ENCODE results near the gene SSTR3. TPM values are rescaled to one million over a fixed set of nuclear protein-coding genes. Genes with fewer than 3 reads are reported as not detected.

SSTR3 gene
- total and polyA plus RNA-seq, 8 donors, result 0.04 to 0.26 (median 0.09) TPM; not detected in 2

DNA sequence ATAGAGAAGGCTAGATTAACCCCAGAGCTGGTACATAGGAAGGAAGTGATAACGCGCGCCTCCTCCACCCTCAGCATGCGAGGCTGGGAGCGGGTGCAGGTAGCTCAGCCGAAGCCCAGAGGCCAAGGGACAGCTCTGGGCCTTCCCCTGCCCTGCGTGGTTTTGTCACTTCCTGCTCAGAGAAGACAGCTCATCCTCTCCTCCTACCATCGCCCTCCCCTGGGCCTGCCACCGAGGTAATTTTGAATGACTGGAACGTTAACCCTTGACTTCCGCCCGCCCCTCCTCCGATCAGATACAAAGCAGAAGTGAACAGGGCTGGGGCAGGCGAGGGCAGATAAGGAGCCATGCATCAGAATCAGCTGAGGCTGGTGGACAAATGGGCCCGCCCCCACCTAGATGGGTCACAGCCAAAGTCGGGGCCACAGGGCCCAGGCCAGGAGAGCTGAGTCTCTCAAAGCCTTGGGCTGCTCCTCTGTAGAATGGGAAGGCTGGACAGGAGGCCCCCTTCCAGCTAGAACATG, 30.2 kb upstream of the SSTR3 start:
- Histone ChIP-seq H3K9me3 (no peaks in the 10 kb centered on the region), H3K27ac (peak overlapping the region; percentile 70 to 95), H3K27me3 (peaks cover 0 to 78% of the 10 kb centered on the region in 2 donors), H3K36me3 (peaks cover 0 to 11% of the 10 kb centered on the region in 2 donors), H3K4me3 (peak overlapping the region in 1 of 2 donors; percentile 67), H3K4me1 (peaks cover 0 to 84% of the 10 kb centered on the region in 2 donors)
- ATAC-seq, result peak; percentile 66
- peak in 2 of 4 donors; percentile 87 to 92 for DNase-seq
- no peak for TF ChIP-seq CTCF (IDR thresholded peaks at IDR 0.05)
- intact Hi-C loops (cut with DNase I), result no loop called here

GRCh38 chr22:37241351-37242142, 29.3 kb upstream of the SSTR3 start:
- Histone ChIP-seq H3K27me3 (peaks cover 0 to 84% of the 10 kb centered on the region in 2 donors), H3K36me3 (peaks cover 0 to 11% of the 10 kb centered on the region in 2 donors), H3K27ac (peak overlapping the region in 1 of 2 donors; percentile 95), H3K9me3 (no peaks in the 10 kb centered on the region), H3K4me1 (peaks cover 0 to 92% of the 10 kb centered on the region in 2 donors), H3K4me3 (peak overlapping the region in 1 of 2 donors; percentile 67)
- intact Hi-C loops (cut with DNase I), result no loop called here
- DNase-seq (peak in 2 of 4 donors; percentile 54 to 87), ATAC-seq (no peak)
- no peak for TF ChIP-seq CTCF (IDR thresholded peaks at IDR 0.05)

GRCh38 chr22:37240941-37241320, 28.7 kb upstream of the SSTR3 start:
- intact Hi-C loops (cut with DNase I), result no loop called here

DNA sequence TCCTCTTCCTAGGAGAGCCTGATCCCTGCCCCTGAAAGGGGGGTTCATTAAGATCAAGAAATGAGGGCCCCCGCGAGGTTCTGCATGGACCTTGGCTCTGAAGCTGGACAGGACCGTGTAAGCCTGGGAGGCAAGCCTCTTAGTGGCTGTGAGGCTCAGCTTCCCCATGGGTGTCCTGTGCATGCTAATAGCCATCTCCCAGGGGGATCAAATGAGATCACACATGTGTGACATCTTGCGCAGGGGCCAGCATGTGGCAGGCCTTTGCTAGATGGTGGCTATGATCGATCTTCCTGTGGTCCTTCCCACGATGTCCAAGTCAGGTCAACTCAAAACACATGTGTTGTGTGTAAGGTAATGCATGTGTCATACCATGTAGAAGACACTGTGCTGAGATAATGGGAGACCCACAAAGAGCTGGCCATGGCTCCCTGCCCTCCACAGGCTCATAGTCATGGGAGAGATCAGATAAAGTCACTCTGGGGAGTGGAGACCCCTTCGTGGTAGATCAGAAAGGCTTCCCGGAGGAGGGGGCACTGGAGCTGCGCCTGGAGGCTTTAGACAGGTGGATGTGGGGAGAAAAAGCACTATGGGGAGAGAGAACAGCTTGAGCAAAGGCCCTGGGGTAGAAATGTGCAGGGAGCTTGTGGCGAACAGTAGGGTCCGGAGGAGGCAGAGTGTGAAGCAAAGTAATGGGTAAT, 28.1 kb upstream of the SSTR3 start:
- intact Hi-C loops (cut with DNase I), result no loop called here
- no peaks in the 10 kb centered on the region for H3K9me3 ChIP-seq
- peaks cover 0 to 90% of the 10 kb centered on the region in 2 donors for H3K27me3 ChIP-seq
- peak overlapping the region in 1 of 2 donors; percentile 95 for H3K27ac ChIP-seq
- peaks cover 0 to 11% of the 10 kb centered on the region in 2 donors for H3K36me3 ChIP-seq
- no peak for ATAC-seq
- no peak overlapping the region for H3K4me3 ChIP-seq
- no peak for DNase-seq
- TF ChIP-seq CTCF (IDR thresholded peaks at IDR 0.05), result no peak
- peaks cover 0 to 97% of the 10 kb centered on the region in 2 donors for H3K4me1 ChIP-seq

More at GRCh38 chr22:37240941-37241320, 28.7 kb upstream of the SSTR3 start:
- H3K27me3 ChIP-seq, result peaks cover 0 to 85% of the 10 kb centered on the region in 2 donors
- DNase-seq (peak in 1 of 4 donors; percentile 26), ATAC-seq (no peak)
- peaks cover 0 to 97% of the 10 kb centered on the region in 2 donors for H3K4me1 ChIP-seq
- peaks cover 0 to 11% of the 10 kb centered on the region in 2 donors for H3K36me3 ChIP-seq
- no peaks in the 10 kb centered on the region for H3K9me3 ChIP-seq
- peak overlapping the region in 1 of 2 donors; percentile 67 for H3K4me3 ChIP-seq
- no peak for TF ChIP-seq CTCF (IDR thresholded peaks at IDR 0.05)
- H3K27ac ChIP-seq, result peak overlapping the region in 1 of 2 donors; percentile 95
